H1 (cell line): ENCODE data around the gene FADS6. TPM values are rescaled to one million over a fixed set of nuclear protein-coding genes. Genes with fewer than 3 reads are reported as not detected.

Experiments used
- CTCF ChIA-PET: fragments of 300-600 bp; sonication (Branson Sonifier 250); formaldehyde crosslinking; loops from one replicate; lab custom pipeline; 2021; ENCODE audit not compliant: partially characterized antibody; lab: Charles Lee
- POLR2A ChIA-PET: fragments of 300-600 bp; sonication (Branson Sonifier 250); formaldehyde crosslinking; loops from one replicate; lab custom pipeline; 2021; ENCODE audit warnings: inconsistent platforms; ENCODE audit not compliant: partially characterized antibody; lab: Charles Lee
- DNase-seq, 2 experiments: peaks; one replicate each; pipeline versions ENCODE4 v3.0.0 to v3.0.0-alpha.2; 2010 to 2022; ENCODE audit warnings: low spot score in 2 of 2, low read depth in 1 of 2, mixed read lengths in 1 of 2
- FAIRE-seq: peaks from 2 replicates; lab custom pipeline; 2011; peaks lifted over from hg19 to GRCh38; lab: Jason Lieb, UNC
- H2AFZ ChIP-seq: 2 replicates; pipeline ENCODE4 v1.8.1; 2012; ENCODE audit warnings: low read length, inconsistent platforms
- H2AK5ac ChIP-seq: 2 replicates; pipeline ENCODE4 v1.6.1; 2013; ENCODE audit warnings: low read depth, low read length
- H2BK120ac ChIP-seq: replicated peaks from 2 replicates; pipeline ENCODE3; 2013; ENCODE audit warnings: low read depth, low read length, inconsistent platforms
- H2BK12ac ChIP-seq: 2 replicates; pipeline ENCODE4 v1.6.1; 2013; ENCODE audit warnings: low read depth, low read length
- H2BK15ac ChIP-seq: 2 replicates; pipeline ENCODE4 v1.6.1; 2013; ENCODE audit warnings: low read length
- H2BK20ac ChIP-seq: 2 replicates; pipeline ENCODE4 v1.6.1; 2013; ENCODE audit warnings: low read length
- H2BK5ac ChIP-seq: 2 replicates; pipeline ENCODE4 v1.6.1; 2013; ENCODE audit warnings: low read depth, low read length
- H3K14ac ChIP-seq: 2 replicates; pipeline ENCODE4 v1.6.1; 2013; ENCODE audit warnings: inconsistent platforms; ENCODE audit not compliant: insufficient read length
- H3K18ac ChIP-seq: 2 replicates; pipeline ENCODE4 v1.6.1; 2013; ENCODE audit warnings: low read length; ENCODE audit errors: extremely low read depth
- H3K23ac ChIP-seq: 2 replicates; pipeline ENCODE4 v1.6.1; 2013; ENCODE audit warnings: inconsistent platforms; ENCODE audit not compliant: insufficient read length
- H3K23me2 ChIP-seq: 2 replicates; pipeline ENCODE4 v1.6.1; 2013; ENCODE audit warnings: low read depth, low read length
- H3K27ac ChIP-seq: 2 replicates; pipeline ENCODE4 v1.6.1; 2011; ENCODE audit warnings: low read depth, low read length, inconsistent platforms
- H3K27me3 ChIP-seq, 4 experiments: replicated peaks in 1 of 4; 1 replicate in 1 of 4; 2 replicates in 3 of 4; pipeline versions ENCODE4 v1.6.1 to v1.8.1; 2011 to 2013; ENCODE audit warnings: low read length in 3 of 4, mild to moderate bottlenecking in 3 of 4, inconsistent platforms in 2 of 4, mixed read lengths in 2 of 4, moderate library complexity in 1 of 4; ENCODE audit not compliant: control insufficient read depth in 3 of 4, insufficient read depth in 3 of 4; ENCODE audit errors: extremely low read depth in 1 of 4
- H3K36me3 ChIP-seq, 4 experiments: 2 replicates each; pipeline versions ENCODE4 v1.6.1 to v1.8.1; 2011 to 2013; ENCODE audit warnings: mild to moderate bottlenecking in 4 of 4, low read length in 3 of 4, moderate library complexity in 2 of 4, control low read depth in 1 of 4, inconsistent platforms in 1 of 4; ENCODE audit not compliant: insufficient read depth in 4 of 4, control insufficient read depth in 2 of 4
- H3K4ac ChIP-seq: replicated peaks from 2 replicates; pipeline ENCODE3; 2013; ENCODE audit warnings: low read length, low read depth, mixed read lengths, inconsistent platforms; ENCODE audit not compliant: insufficient read length
- H3K4me1 ChIP-seq, 4 experiments: replicated peaks in 1 of 4; 1 replicate in 1 of 4; 2 replicates in 3 of 4; pipeline versions ENCODE4 v1.6.1 to v1.8.1; 2011 to 2013; ENCODE audit warnings: low read length in 3 of 4, inconsistent platforms in 2 of 4, mixed read lengths in 1 of 4; ENCODE audit not compliant: insufficient read depth in 4 of 4, control insufficient read depth in 3 of 4
- H3K4me2 ChIP-seq, 2 experiments: 2 replicates each; pipeline versions ENCODE4 v1.6.1 to v1.8.1; 2011 to 2013; ENCODE audit warnings: low read depth in 2 of 2, low read length in 2 of 2, control low read depth in 1 of 2, inconsistent platforms in 1 of 2, mild to moderate bottlenecking in 1 of 2; ENCODE audit not compliant: insufficient read depth in 1 of 2
- H3K4me3 ChIP-seq, 4 experiments: fragments of 200-600, 300-600 bp in 1 of 4; sonication (generic), shearing (Covaris generic), sonication (Bioruptor Twin) in 1 of 4; 2 replicates each; pipeline versions ENCODE4 v1.5.1 to v1.8.1; 2011 to 2016; ENCODE audit warnings: low read length in 4 of 4, low read depth in 3 of 4, control low read depth in 2 of 4, inconsistent platforms in 2 of 4, mild to moderate bottlenecking in 2 of 4, mixed read lengths in 1 of 4, moderate library complexity in 1 of 4; ENCODE audit not compliant: insufficient read depth in 2 of 4; ENCODE audit errors: extremely low read depth in 1 of 4
- H3K56ac ChIP-seq: replicated peaks from 2 replicates; pipeline ENCODE3; 2013; ENCODE audit warnings: low read depth, mild to moderate bottlenecking, mixed read lengths, low read length, inconsistent platforms; ENCODE audit not compliant: insufficient read length
- H3K79me1 ChIP-seq: 2 replicates; pipeline ENCODE4 v1.6.1; 2013; ENCODE audit warnings: low read depth, low read length, control low read depth
- H3K79me2 ChIP-seq, 2 experiments: 2 replicates each; pipeline versions ENCODE4 v1.6.1 to v1.8.1; 2012 to 2013; ENCODE audit warnings: low read length in 2 of 2, mild to moderate bottlenecking in 2 of 2, inconsistent platforms in 1 of 2; ENCODE audit not compliant: insufficient read depth in 2 of 2, control insufficient read depth in 1 of 2
- H3K9ac ChIP-seq, 4 experiments: replicated peaks in 1 of 4; 1 replicate in 1 of 4; 2 replicates in 3 of 4; pipeline versions ENCODE4 v1.6.1 to v1.8.1; 2011 to 2013; ENCODE audit warnings: low read depth in 3 of 4, low read length in 3 of 4, control low read depth in 2 of 4, mild to moderate bottlenecking in 2 of 4, moderate library complexity in 2 of 4, inconsistent platforms in 1 of 4; ENCODE audit errors: extremely low read depth in 1 of 4
- H3K9me3 ChIP-seq, 2 experiments: 2 replicates each; pipeline versions ENCODE4 v1.6.1 to v1.8.1; 2012 to 2013; ENCODE audit warnings: mild to moderate bottlenecking in 2 of 2, moderate library complexity in 2 of 2, control low read depth in 1 of 2, inconsistent platforms in 1 of 2, low read depth in 1 of 2, low read length in 1 of 2, mixed read lengths in 1 of 2; ENCODE audit not compliant: insufficient read depth in 2 of 2
- H4K20me1 ChIP-seq, 2 experiments: replicated peaks in 1 of 2; 2 replicates each; pipeline versions ENCODE3 to v1.8.1; 2011 to 2013; ENCODE audit warnings: inconsistent platforms in 2 of 2, low read length in 2 of 2, mild to moderate bottlenecking in 1 of 2; ENCODE audit not compliant: insufficient read depth in 2 of 2, control insufficient read depth in 1 of 2
- H4K5ac ChIP-seq: 2 replicates; pipeline ENCODE4 v1.6.1; 2013; ENCODE audit warnings: low read length, low read depth, mixed read lengths, inconsistent platforms; ENCODE audit not compliant: insufficient read length
- H4K8ac ChIP-seq: 2 replicates; pipeline ENCODE4 v1.8.0; 2013; ENCODE audit warnings: mild to moderate bottlenecking, moderate library complexity, low read length, inconsistent platforms; ENCODE audit not compliant: insufficient read depth; ENCODE audit errors: extremely low read depth
- H4K91ac ChIP-seq: replicated peaks from 2 replicates; pipeline ENCODE3; 2013; ENCODE audit warnings: low read length, mixed read lengths, inconsistent platforms; ENCODE audit not compliant: insufficient read length
- BACH1 ChIP-seq: IDR thresholded peaks from 2 replicates; pipeline ENCODE4 v1.6.1; 2012; ENCODE audit warnings: low read length, improper control_type of control experiment
- BRCA1 ChIP-seq: IDR thresholded peaks from 2 replicates; pipeline ENCODE4 v1.6.1; 2012; ENCODE audit warnings: low read depth, low read length, improper control_type of control experiment
- CBX5 ChIP-seq: fragments of 300-800, 300-1000 bp; sonication (generic); IDR thresholded peaks from 2 replicates; pipeline ENCODE4 v1.7.1; 2016; ENCODE audit warnings: antibody characterized with exemption, low read length, low read depth
- CEBPB ChIP-seq: IDR thresholded peaks from 2 replicates; pipeline ENCODE4 v1.6.1; 2012; ENCODE audit warnings: low read depth, low read length
- CHD1 ChIP-seq: IDR thresholded peaks from 2 replicates; pipeline ENCODE4 v1.6.1; 2012; ENCODE audit warnings: low read depth, low read length, improper control_type of control experiment
- FOSL1 ChIP-seq: IDR thresholded peaks from 2 replicates; pipeline ENCODE4 v1.6.1; 2011; ENCODE audit warnings: mild to moderate bottlenecking, low read depth, low read length, moderate library complexity; ENCODE audit not compliant: insufficient read depth
- GTF2F1 ChIP-seq: IDR thresholded peaks from 2 replicates; pipeline ENCODE4 v1.6.1; 2012; ENCODE audit warnings: low read depth, low read length, improper control_type of control experiment, borderline replicate concordance
- NANOG ChIP-seq: IDR thresholded peaks from 2 replicates; pipeline ENCODE4 v1.6.1; 2011; ENCODE audit warnings: low read length, low read depth, mild to moderate bottlenecking, inconsistent platforms; ENCODE audit not compliant: insufficient read depth, poor library complexity, severe bottlenecking
- POU5F1 ChIP-seq: IDR thresholded peaks from 2 replicates; pipeline ENCODE4 v1.6.1; 2011; ENCODE audit warnings: low read depth, mild to moderate bottlenecking, low read length, moderate library complexity
- SIN3A ChIP-seq, 2 experiments: IDR thresholded peaks in 1 of 2; conservative IDR thresholded peaks in 1 of 2; 2 replicates each; pipeline ENCODE4 v1.6.1; 2011 to 2012; ENCODE audit warnings: low read length in 2 of 2, improper control_type of control experiment in 1 of 2, low read depth in 1 of 2, mild to moderate bottlenecking in 1 of 2
- SP2 ChIP-seq: IDR thresholded peaks from 2 replicates; pipeline ENCODE4 v1.6.1; 2012; ENCODE audit warnings: mild to moderate bottlenecking, low read length, inconsistent platforms
- SP4 ChIP-seq: IDR thresholded peaks from 2 replicates; pipeline ENCODE4 v1.6.1; 2012; ENCODE audit warnings: low read length, inconsistent platforms
- WGBS, 2 experiments: shearing (Covaris generic) in 1 of 2; methylation state at CpG; one replicate each; pipeline versions ENCODE4 v1.1.6 to v1.1.7; 2013 to 2015; ENCODE audit warnings: low lambda C conversion rate in 2 of 2, mixed read lengths in 2 of 2, inconsistent platforms in 1 of 2, low coverage in 1 of 2, missing lambda C conversion rate in 1 of 2; ENCODE audit not compliant: insufficient replicate concordance in 2 of 2, insufficient coverage in 1 of 2, insufficient read length in 1 of 2; ENCODE audit errors: extremely low coverage in 1 of 2, missing lambda C conversion rate in 1 of 2; 5-methylcytosine and 5-hydroxymethylcytosine counted together
- polyA plus RNA-seq, 7 experiments: library from polyadenylated mRNA; depleted of rRNA in 3 of 7; stranded (reverse) in 5 of 7; unstranded in 2 of 7; fragments of >200 nt in 5 of 7; fragments of 200-250 nt in 2 of 7; gene quantifications; 1 replicate in 5 of 7; 2 replicates in 1 of 7; 4 replicates in 1 of 7; pipeline versions ENCODE4 v1.2.1 to v1.2.3, GENCODE V29; 2011 to 2013; ENCODE audit warnings: missing spikeins in 2 of 7, mixed read lengths in 2 of 7
- total RNA-seq: library from RNA; stranded (reverse); fragmentation: NEBNext Ultra II Directional; extraction: Animal tissue kit (Norgen Biotek cat#: 25700); gene quantifications from 2 replicates; pipeline ENCODE4 v1.2.1, GENCODE V29; 2021

FADS6 gene
- total and polyA plus RNA-seq, 2 of the 8 experiments (the other 6 are each of a cell fraction or from before 2014, with no cell fraction given) = 0.56 to 2.5 TPM

- H2BK20ac ChIP-seq = no peak overlapping the region
- no peak for TF ChIP-seq CBX5
- TF ChIP-seq FOSL1 = no peak
- TF ChIP-seq CEBPB = no peak
- TF ChIP-seq BACH1 = no peak
- no peak for TF ChIP-seq NANOG
- no peak for TF ChIP-seq SP4
- no peak for TF ChIP-seq SP2
- no peak for TF ChIP-seq CHD1
- TF ChIP-seq SIN3A (conservative IDR thresholded peaks at IDR 0.05 in 1 of 2, IDR thresholded peaks at IDR 0.05 in 1 of 2; ENCODE audit: low read depth in 1 of 2, low read length in 2 of 2) = no peak
- TF ChIP-seq POU5F1 = no peak
- no peak for TF ChIP-seq GTF2F1
- no peak for TF ChIP-seq BRCA1
Observed at GRCh38 chr17:74863420-74864296, 29.8 kb downstream of the FADS6 start.

More at GRCh38 chr17:74863420-74864296, 29.8 kb downstream of the FADS6 start:
- H4K20me1 ChIP-seq = peaks cover 2 to 9% of the 10 kb centered on the region in 2 experiments
- no peak overlapping the region for H3K23ac ChIP-seq
- no peak overlapping the region for H3K4ac ChIP-seq
- no peak overlapping the region for H2BK120ac ChIP-seq
- no peaks in the 10 kb centered on the region for H3K79me2 ChIP-seq
- H2AK5ac ChIP-seq = no peak overlapping the region
- no peak overlapping the region for H2BK12ac ChIP-seq
- no peaks in the 10 kb centered on the region for H3K9me3 ChIP-seq
- POLR2A ChIA-PET = interaction anchor here (1.3 to 3.5 kb wide), 2 partner anchors 9 to 33 kb away, joined by 3 to 17 read pairs; partner anchors contain the start of gene FDXR
- FAIRE-seq = no peak
- no peak overlapping the region for H3K9ac ChIP-seq
- H3K79me1 ChIP-seq = no peaks in the 10 kb centered on the region
- H3K14ac ChIP-seq = no peak overlapping the region
- H4K8ac ChIP-seq = no peak overlapping the region; the same call in 1 of the 2 replicates
- H2BK15ac ChIP-seq = no peak overlapping the region
- H3K56ac ChIP-seq = no peak overlapping the region
- CTCF ChIA-PET = interaction anchor here (0.6 to 99.6 kb wide), 18 partner anchors 20 to 501 kb away, joined by 3 to 2981 read pairs (median 8); partner anchors contain the start of genes BTBD17, FDXR, GRIN2C and MRPL58
- H4K5ac ChIP-seq = no peak overlapping the region
- peaks cover 0 to 17% (median under 1%) of the 10 kb centered on the region in 4 experiments; a peak in 2 of 8 replicates for H3K36me3 ChIP-seq
- no peak overlapping the region for H3K4me3 ChIP-seq
- H4K91ac ChIP-seq = no peak overlapping the region
- H2BK5ac ChIP-seq = no peak overlapping the region
- no peak overlapping the region for H3K27ac ChIP-seq
- 91% methylated on average over 22 of the region's 25 CpGs; no CpG with 5 or more reads in 1 of the 2 experiments for WGBS, 2 experiments
- H3K27me3 ChIP-seq = peaks cover 33 to 35% (median 33%) of the 10 kb centered on the region in 4 experiments
- peaks cover 0 to 8% (median 5%) of the 10 kb centered on the region in 4 experiments; a peak in 4 of 7 replicates for H3K4me1 ChIP-seq
- H3K4me2 ChIP-seq = no peak overlapping the region
- H2AFZ ChIP-seq = no peak overlapping the region
- H3K23me2 ChIP-seq = no peaks in the 10 kb centered on the region; the same call in 1 of the 2 replicates
- no peak overlapping the region for H3K18ac ChIP-seq
- DNase-seq = no peak
